Body of pancreas (tissue), 4 donors: Measurements from ENCODE around the gene HTATSF1.

ENCODE experiments used
- POLR2A ChIP-seq, 3 donors: fragments of 450-650 bp; IDR thresholded peaks; one replicate each; pipeline ENCODE4 v1.6.1; 2016; ENCODE audit warnings: antibody characterized with exemption in 3 of 3, mild to moderate bottlenecking in 2 of 3
- TF ChIP-seq, protein P1 (sequence below), 7 experiments: fragments of 450-650 bp in 4 of 7; fragments of 200-600 bp in 3 of 7; sonication (generic) in 3 of 7; IDR thresholded peaks; one replicate each; pipeline ENCODE4 v1.5.1; 2016 to 2019; ENCODE audit warnings: antibody characterized with exemption in 7 of 7

DNA sequence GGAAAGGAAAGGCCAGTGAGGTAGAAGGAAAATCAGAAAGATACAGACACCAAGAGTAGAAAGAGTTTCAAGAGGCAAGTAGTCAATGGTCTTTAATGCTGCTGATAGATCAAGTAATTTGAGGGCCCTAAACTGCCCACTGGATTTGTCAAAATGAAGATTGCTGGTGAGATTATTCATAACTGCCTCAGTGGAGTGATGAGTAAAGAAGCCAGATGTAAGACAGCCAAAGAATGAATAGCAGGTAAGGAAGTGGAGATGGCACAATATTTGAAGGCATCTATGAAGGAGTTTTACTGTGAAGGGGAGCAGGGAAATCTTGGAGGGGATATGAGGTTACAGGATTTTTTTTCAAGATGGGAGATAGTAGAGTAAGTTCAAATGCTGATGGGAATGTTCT lies 49.4 kb upstream of the HTATSF1 start:
- no peak for TF ChIP-seq POLR2A (IDR thresholded peaks at IDR 0.05)
- TF ChIP-seq, protein P1, sequence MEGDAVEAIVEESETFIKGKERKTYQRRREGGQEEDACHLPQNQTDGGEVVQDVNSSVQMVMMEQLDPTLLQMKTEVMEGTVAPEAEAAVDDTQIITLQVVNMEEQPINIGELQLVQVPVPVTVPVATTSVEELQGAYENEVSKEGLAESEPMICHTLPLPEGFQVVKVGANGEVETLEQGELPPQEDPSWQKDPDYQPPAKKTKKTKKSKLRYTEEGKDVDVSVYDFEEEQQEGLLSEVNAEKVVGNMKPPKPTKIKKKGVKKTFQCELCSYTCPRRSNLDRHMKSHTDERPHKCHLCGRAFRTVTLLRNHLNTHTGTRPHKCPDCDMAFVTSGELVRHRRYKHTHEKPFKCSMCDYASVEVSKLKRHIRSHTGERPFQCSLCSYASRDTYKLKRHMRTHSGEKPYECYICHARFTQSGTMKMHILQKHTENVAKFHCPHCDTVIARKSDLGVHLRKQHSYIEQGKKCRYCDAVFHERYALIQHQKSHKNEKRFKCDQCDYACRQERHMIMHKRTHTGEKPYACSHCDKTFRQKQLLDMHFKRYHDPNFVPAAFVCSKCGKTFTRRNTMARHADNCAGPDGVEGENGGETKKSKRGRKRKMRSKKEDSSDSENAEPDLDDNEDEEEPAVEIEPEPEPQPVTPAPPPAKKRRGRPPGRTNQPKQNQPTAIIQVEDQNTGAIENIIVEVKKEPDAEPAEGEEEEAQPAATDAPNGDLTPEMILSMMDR (IDR thresholded peaks at IDR 0.05): no peak
